ENCODE data around the gene SNX14. TPM values are rescaled to one million over a fixed set of nuclear protein-coding genes. Genes with fewer than 3 reads are reported as not detected.

Gene SNX14
- total RNA-seq, 4 donors from 2014 or later, result 50.8 to 97.3 (median 76.9) TPM

DNA sequence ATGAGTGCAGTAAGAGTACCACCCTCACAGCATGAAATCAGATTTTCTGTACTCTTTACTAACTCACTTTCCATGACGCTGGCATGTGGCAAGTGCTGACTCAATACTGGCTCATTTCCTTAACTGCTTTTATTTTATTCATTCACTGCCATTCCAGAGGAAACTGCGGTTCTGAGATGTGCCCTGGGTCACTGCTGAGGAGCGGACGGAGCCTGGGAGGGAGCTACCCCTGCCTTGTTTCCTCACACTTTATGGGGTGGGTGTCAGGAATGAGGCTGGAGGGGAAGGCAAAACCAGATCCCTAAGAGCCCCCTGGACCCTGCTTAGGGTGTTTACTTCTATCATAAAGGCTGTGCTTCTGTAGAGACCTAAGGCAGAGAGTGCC, 129.4 kb downstream of the SNX14 start:
- H3K27ac ChIP-seq, result peak overlapping the region in 2 of 4 donors; percentile 65 to 74
- H3K4me1 ChIP-seq, result peaks cover 0 to 54% (median 24%) of the 10 kb centered on the region in 4 donors
- WGBS, 2 donors, result 9 to 24% methylated on average over 4 of the region's 4 CpGs
- no peak for DNase-seq (ENCODE audit: low spot score in 2 of 2)
- H3K4me3 ChIP-seq, result no peak overlapping the region
- no peaks in the 10 kb centered on the region for H3K36me3 ChIP-seq
- H3K27me3 ChIP-seq, result no peaks in the 10 kb centered on the region
- H3K9me3 ChIP-seq, result no peaks in the 10 kb centered on the region
- TF ChIP-seq EP300 (IDR thresholded peaks at IDR 0.05) (peak in 1 of 2 donors; percentile 54), POLR2A (IDR thresholded peaks at IDR 0.05) (no peak)

DNA sequence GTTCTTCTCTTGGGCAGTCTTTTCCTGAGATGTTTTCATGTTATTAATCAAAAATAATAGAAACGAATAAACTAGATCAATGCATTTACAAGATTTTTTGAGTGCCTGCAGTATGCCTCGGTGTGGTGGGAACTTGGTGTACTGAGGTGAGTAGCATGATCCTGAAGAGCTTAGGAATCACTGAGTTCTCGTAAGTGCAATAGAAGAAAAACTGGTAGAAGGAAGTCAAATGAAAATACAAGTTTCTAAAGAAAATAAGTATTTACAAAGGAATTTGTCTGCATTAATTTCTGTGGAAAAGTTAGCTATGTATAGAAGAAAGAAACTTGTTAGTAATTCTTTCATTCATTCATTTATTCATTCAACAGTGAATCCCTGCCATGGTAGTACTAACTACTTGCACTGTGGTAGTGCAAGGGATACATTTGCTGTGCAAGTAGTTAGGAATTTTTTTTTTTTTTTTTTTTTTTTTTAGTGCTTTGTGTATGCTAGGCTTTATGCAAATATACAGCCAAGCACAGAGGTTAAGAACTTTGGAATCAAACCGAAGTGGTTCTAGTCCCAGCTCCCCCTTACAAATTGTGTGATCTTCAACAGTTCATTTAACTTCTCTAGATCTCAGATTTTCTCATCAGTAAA, 129.9 kb downstream of the SNX14 start:
- no peak for TF ChIP-seq POLR2A (IDR thresholded peaks at IDR 0.05)
- TF ChIP-seq, protein P1, sequence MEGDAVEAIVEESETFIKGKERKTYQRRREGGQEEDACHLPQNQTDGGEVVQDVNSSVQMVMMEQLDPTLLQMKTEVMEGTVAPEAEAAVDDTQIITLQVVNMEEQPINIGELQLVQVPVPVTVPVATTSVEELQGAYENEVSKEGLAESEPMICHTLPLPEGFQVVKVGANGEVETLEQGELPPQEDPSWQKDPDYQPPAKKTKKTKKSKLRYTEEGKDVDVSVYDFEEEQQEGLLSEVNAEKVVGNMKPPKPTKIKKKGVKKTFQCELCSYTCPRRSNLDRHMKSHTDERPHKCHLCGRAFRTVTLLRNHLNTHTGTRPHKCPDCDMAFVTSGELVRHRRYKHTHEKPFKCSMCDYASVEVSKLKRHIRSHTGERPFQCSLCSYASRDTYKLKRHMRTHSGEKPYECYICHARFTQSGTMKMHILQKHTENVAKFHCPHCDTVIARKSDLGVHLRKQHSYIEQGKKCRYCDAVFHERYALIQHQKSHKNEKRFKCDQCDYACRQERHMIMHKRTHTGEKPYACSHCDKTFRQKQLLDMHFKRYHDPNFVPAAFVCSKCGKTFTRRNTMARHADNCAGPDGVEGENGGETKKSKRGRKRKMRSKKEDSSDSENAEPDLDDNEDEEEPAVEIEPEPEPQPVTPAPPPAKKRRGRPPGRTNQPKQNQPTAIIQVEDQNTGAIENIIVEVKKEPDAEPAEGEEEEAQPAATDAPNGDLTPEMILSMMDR (IDR thresholded peaks at IDR 0.05), result no peak
- no peak overlapping the region for H3K27ac ChIP-seq
- H3K36me3 ChIP-seq, result no peaks in the 10 kb centered on the region
- no peaks in the 10 kb centered on the region for H3K9me3 ChIP-seq
- peaks cover 0 to 59% (median 24%) of the 10 kb centered on the region in 4 donors for H3K4me1 ChIP-seq
- 71 to 78% methylated on average over 4 of the region's 4 CpGs for WGBS, 2 donors
- H3K27me3 ChIP-seq, result no peaks in the 10 kb centered on the region
- no peak overlapping the region for H3K4me3 ChIP-seq
- DNase-seq (ENCODE audit: low spot score in 2 of 2), result no peak

GRCh38 chr6:85462673-85463072, 131.0 kb downstream of the SNX14 start:
- H3K4me1 ChIP-seq, result peaks cover 0 to 69% (median 29%) of the 10 kb centered on the region in 4 donors
- H3K27me3 ChIP-seq, result no peaks in the 10 kb centered on the region
- H3K4me3 ChIP-seq, result no peak overlapping the region
- H3K36me3 ChIP-seq, result no peaks in the 10 kb centered on the region
- TF ChIP-seq POLR2A (IDR thresholded peaks at IDR 0.05) (no peak), EP300 (IDR thresholded peaks at IDR 0.05) (no peak)
- TF ChIP-seq, protein P1 (IDR thresholded peaks at IDR 0.05), result no peak
- H3K27ac ChIP-seq, result peak overlapping the region in 2 of 4 donors; percentile 71 to 84
- no peaks in the 10 kb centered on the region for H3K9me3 ChIP-seq
- WGBS, 2 donors, result 59 to 62% methylated on average over 2 of the region's 2 CpGs
- DNase-seq (ENCODE audit: low spot score in 2 of 2), result no peak

DNA sequence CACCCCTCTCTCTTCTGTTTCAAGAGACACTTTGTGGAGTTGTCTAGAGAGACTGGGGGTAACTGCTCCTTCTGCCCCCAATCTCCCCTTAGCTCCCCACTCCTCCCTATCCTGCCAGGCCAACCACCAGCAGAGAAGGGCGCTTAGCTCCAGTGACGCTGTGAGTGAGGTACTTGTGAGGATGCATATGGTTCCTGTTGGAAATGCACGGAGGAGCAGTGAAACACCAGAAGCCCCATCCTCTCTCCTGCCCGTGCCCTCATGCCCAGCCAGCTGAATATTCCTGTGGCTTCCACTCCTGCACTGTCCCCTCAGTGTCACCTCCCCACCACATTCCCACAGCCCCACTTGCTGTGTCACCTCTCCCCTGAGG, 131.9 kb downstream of the SNX14 start:
- H3K9me3 ChIP-seq, result no peaks in the 10 kb centered on the region
- DNase-seq (ENCODE audit: low spot score in 2 of 2), result no peak
- H3K36me3 ChIP-seq, result no peaks in the 10 kb centered on the region
- H3K4me1 ChIP-seq, result peaks cover 0 to 78% (median 30%) of the 10 kb centered on the region in 4 donors
- H3K27me3 ChIP-seq, result no peaks in the 10 kb centered on the region
- H3K27ac ChIP-seq, result peak overlapping the region; percentile 24 to 84 (median 64)
- H3K4me3 ChIP-seq, result no peak overlapping the region
- WGBS, 2 donors, result 73 to 83% methylated on average over 4 of the region's 4 CpGs
- TF ChIP-seq EP300 (IDR thresholded peaks at IDR 0.05) (no peak), POLR2A (IDR thresholded peaks at IDR 0.05) (no peak)
- TF ChIP-seq, protein P1 (IDR thresholded peaks at IDR 0.05), result no peak

GRCh38 chr6:85460921-85461797, 132.5 kb downstream of the SNX14 start:
- peaks cover 0 to 83% (median 30%) of the 10 kb centered on the region in 4 donors for H3K4me1 ChIP-seq
- no peak overlapping the region for H3K4me3 ChIP-seq
- H3K9me3 ChIP-seq, result no peaks in the 10 kb centered on the region
- H3K27me3 ChIP-seq, result no peaks in the 10 kb centered on the region
- H3K27ac ChIP-seq, result peak overlapping the region; percentile 24 to 84 (median 64)
- TF ChIP-seq EP300 (IDR thresholded peaks at IDR 0.05) (peak in 1 of 2 donors; percentile 66), POLR2A (IDR thresholded peaks at IDR 0.05) (no peak)
- TF ChIP-seq, protein P1 (IDR thresholded peaks at IDR 0.05), result no peak
- DNase-seq (ENCODE audit: low spot score in 2 of 2), result no peak
- no peaks in the 10 kb centered on the region for H3K36me3 ChIP-seq
- 39 to 45% methylated on average over 4 of the region's 4 CpGs for WGBS, 2 donors
